ENCODE results near the gene PDE11A. TPM values are rescaled to one million over a fixed set of nuclear protein-coding genes. Genes with fewer than 3 reads are reported as not detected.

PDE11A gene
- total and polyA plus RNA-seq, 2 of the 8 experiments (the other 6 are each of a cell fraction or from before 2014, with no cell fraction given): 0.19 to 0.23 TPM

- TF ChIP-seq KDM4A (IDR thresholded peaks at IDR 0.05; ENCODE audit: low read depth, low read length, severe bottlenecking): no peak
- no peak for TF ChIP-seq E2F6 (IDR thresholded peaks at IDR 0.05)
- no peak for TF ChIP-seq BCL11A (IDR thresholded peaks at IDR 0.05; ENCODE audit: low read depth in 2 of 2, low read length in 2 of 2)
Measured at GRCh38 chr2:177617849-177618248, 454.7 kb downstream of the PDE11A start (continued).

Measured in H1 (cell line).